Astrocyte (in vitro differentiated cells and primary cell): ENCODE data around the gene ST8SIA3. TPM values are rescaled to one million over a fixed set of nuclear protein-coding genes. Genes with fewer than 3 reads are reported as not detected.
"Not testable (repeated sequence)": the region's sequence is repeated elsewhere in the genome, so short reads cannot be mapped to it uniquely, and the experiment has no call there.

Experiments used
- DNase-seq: peaks from one replicate; pipeline ENCODE4 v3.0.0-alpha.2; 2010; ENCODE audit warnings: low read depth
- FAIRE-seq: peaks from 2 replicates; lab custom pipeline; 2011; peaks lifted over from hg19 to GRCh38; lab: Jason Lieb, UNC
- H2AFZ ChIP-seq: 2 replicates; pipeline ENCODE4 v1.6.0; 2012; ENCODE audit warnings: low read depth, low read length, inconsistent platforms
- H3K27ac ChIP-seq: 2 replicates; pipeline ENCODE4 v1.5.1; 2011; ENCODE audit warnings: low read depth, low read length, inconsistent platforms
- H3K27me3 ChIP-seq: 2 replicates; pipeline ENCODE4 v1.6.0; 2011; ENCODE audit warnings: low read length, inconsistent platforms; ENCODE audit not compliant: insufficient read depth
- H3K36me3 ChIP-seq: 2 replicates; pipeline ENCODE4 v1.5.1; 2011; ENCODE audit warnings: low read length, inconsistent platforms; ENCODE audit not compliant: insufficient read depth
- H3K4me1 ChIP-seq: 2 replicates; pipeline ENCODE4 v1.5.1; 2011; ENCODE audit warnings: low read length, inconsistent platforms; ENCODE audit not compliant: insufficient read depth
- H3K4me2 ChIP-seq: 2 replicates; pipeline ENCODE4 v1.6.0; 2012; ENCODE audit warnings: low read length, inconsistent platforms
- H3K4me3 ChIP-seq: 2 replicates; pipeline ENCODE4 v1.5.1; 2011; ENCODE audit warnings: low read depth, mild to moderate bottlenecking, low read length, inconsistent platforms; ENCODE audit not compliant: insufficient read depth
- H3K79me2 ChIP-seq: 2 replicates; pipeline ENCODE4 v1.6.0; 2012; ENCODE audit warnings: mild to moderate bottlenecking, low read length, inconsistent platforms; ENCODE audit not compliant: insufficient read depth
- H3K9ac ChIP-seq: 2 replicates; pipeline ENCODE4 v1.6.0; 2012; ENCODE audit warnings: mild to moderate bottlenecking, low read length, inconsistent platforms
- H3K9me3 ChIP-seq: 2 replicates; pipeline ENCODE4 v1.5.1; 2012; ENCODE audit warnings: low read depth, mild to moderate bottlenecking, low read length, inconsistent platforms; ENCODE audit not compliant: insufficient read depth
- H4K20me1 ChIP-seq: 2 replicates; pipeline ENCODE4 v1.6.0; 2012; ENCODE audit warnings: low read length, inconsistent platforms; ENCODE audit not compliant: insufficient read depth
- H3K27ac Mint-ChIP-seq: one replicate; pipeline ENCODE4 v1.8.0; 2021; ENCODE audit warnings: mild to moderate bottlenecking, mixed read lengths; ENCODE audit not compliant: unreplicated experiment
- H3K27me3 Mint-ChIP-seq: one replicate; pipeline ENCODE4 v1.8.0; 2021; ENCODE audit warnings: low read depth, mixed read lengths; ENCODE audit not compliant: unreplicated experiment
- H3K36me3 Mint-ChIP-seq: one replicate; pipeline ENCODE4 v1.8.0; 2021; ENCODE audit warnings: low read depth, mixed read lengths; ENCODE audit not compliant: unreplicated experiment
- H3K4me1 Mint-ChIP-seq: one replicate; pipeline ENCODE4 v1.8.0; 2021; ENCODE audit warnings: low read depth, mixed read lengths; ENCODE audit not compliant: unreplicated experiment
- H3K4me3 Mint-ChIP-seq: one replicate; pipeline ENCODE4 v1.8.0; 2021; ENCODE audit warnings: mild to moderate bottlenecking, moderate library complexity, mixed read lengths; ENCODE audit not compliant: unreplicated experiment
- H3K9me3 Mint-ChIP-seq: one replicate; pipeline ENCODE4 v1.8.0; 2021; ENCODE audit warnings: mild to moderate bottlenecking, mixed read lengths; ENCODE audit not compliant: unreplicated experiment
- CTCF ChIP-seq: IDR thresholded peaks from 2 replicates; pipeline ENCODE4 v1.5.1; 2011; ENCODE audit warnings: low read depth, mild to moderate bottlenecking, inconsistent platforms, low read length, moderate library complexity; ENCODE audit not compliant: insufficient read depth
- EZH2 ChIP-seq: IDR thresholded peaks from 2 replicates; pipeline ENCODE4 v1.6.1; 2012; ENCODE audit warnings: mild to moderate bottlenecking, low read length, inconsistent platforms; ENCODE audit not compliant: insufficient read depth
- total RNA-seq: library from RNA; stranded (reverse); gene quantifications from 2 replicates; pipeline ENCODE4 v1.2.1, GENCODE V29; 2021

Gene ST8SIA3
- total RNA-seq, 1 donor from 2014 or later: 0.30 TPM

- no peaks in the 10 kb centered on the region for H3K4me1 Mint-ChIP-seq
- FAIRE-seq (no peak), DNase-seq (no peak)
- Histone ChIP-seq H3K4me2 (no peak overlapping the region), H3K9me3 (no peaks in the 10 kb centered on the region), H3K4me3 (no peak overlapping the region), H3K27ac (no peak overlapping the region), H3K4me1 (no peaks in the 10 kb centered on the region), H4K20me1 (no peaks in the 10 kb centered on the region), H3K9ac (no peak overlapping the region), H2AFZ (no peak overlapping the region), H3K27me3 (no peaks in the 10 kb centered on the region), H3K79me2 (no peaks in the 10 kb centered on the region), H3K36me3 (no peaks in the 10 kb centered on the region)
- no peaks in the 10 kb centered on the region for H3K36me3 Mint-ChIP-seq
- peaks cover 12% of the 10 kb centered on the region for H3K27me3 Mint-ChIP-seq
- TF ChIP-seq CTCF: no peak
- no peaks in the 10 kb centered on the region for H3K9me3 Mint-ChIP-seq
- no peak overlapping the region for H3K27ac Mint-ChIP-seq
- H3K4me3 Mint-ChIP-seq: no peak overlapping the region
Observed at GRCh38 chr18:57376503-57376902, 24.1 kb downstream of the ST8SIA3 start.

GRCh38 chr18:57389271-57389670 is 36.9 kb downstream of the ST8SIA3 start:
- Histone ChIP-seq H3K27me3 (no peaks in the 10 kb centered on the region), H3K4me2 (no peak overlapping the region), H2AFZ (no peak overlapping the region), H3K79me2 (no peaks in the 10 kb centered on the region), H3K4me1 (no peaks in the 10 kb centered on the region), H3K9ac (no peak overlapping the region), H3K27ac (no peak overlapping the region), H3K9me3 (no peaks in the 10 kb centered on the region), H3K4me3 (no peak overlapping the region), H4K20me1 (no peaks in the 10 kb centered on the region), H3K36me3 (no peaks in the 10 kb centered on the region)
- no peak for DNase-seq
- H3K36me3 Mint-ChIP-seq: no peaks in the 10 kb centered on the region
- TF ChIP-seq EZH2: no peak
- TF ChIP-seq CTCF: no peak
- H3K4me3 Mint-ChIP-seq: no peak overlapping the region
- no peaks in the 10 kb centered on the region for H3K27me3 Mint-ChIP-seq
- H3K27ac Mint-ChIP-seq: no peak overlapping the region
- no peaks in the 10 kb centered on the region for H3K9me3 Mint-ChIP-seq
- H3K4me1 Mint-ChIP-seq: peaks cover 10% of the 10 kb centered on the region
- FAIRE-seq: no peak

GRCh38 chr18:57390044-57390443 is 37.7 kb downstream of the ST8SIA3 start:
- no peak overlapping the region for H3K4me2 ChIP-seq
- no peak for FAIRE-seq
- H3K27me3 ChIP-seq: no peaks in the 10 kb centered on the region
- H3K9ac ChIP-seq: no peak overlapping the region
- no peaks in the 10 kb centered on the region for H3K9me3 Mint-ChIP-seq
- no peaks in the 10 kb centered on the region for H4K20me1 ChIP-seq
- no peaks in the 10 kb centered on the region for H3K36me3 Mint-ChIP-seq
- DNase-seq: no peak
- H3K79me2 ChIP-seq: no peaks in the 10 kb centered on the region
- H3K27me3 Mint-ChIP-seq: no peaks in the 10 kb centered on the region
- H3K27ac ChIP-seq: no peak overlapping the region
- H3K9me3 ChIP-seq: no peaks in the 10 kb centered on the region
- no peak overlapping the region for H2AFZ ChIP-seq
- TF ChIP-seq CTCF (no peak), EZH2 (no peak)
- H3K4me3 ChIP-seq: no peak overlapping the region
- H3K27ac Mint-ChIP-seq: no peak overlapping the region
- H3K4me3 Mint-ChIP-seq: no peak overlapping the region
- peaks cover 10% of the 10 kb centered on the region for H3K4me1 Mint-ChIP-seq
- no peaks in the 10 kb centered on the region for H3K36me3 ChIP-seq
- H3K4me1 ChIP-seq: no peaks in the 10 kb centered on the region

- H3K9me3 ChIP-seq, H3K27me3 ChIP-seq, H3K9ac ChIP-seq, H3K4me3 Mint-ChIP-seq, H2AFZ ChIP-seq, DNase-seq, H3K4me3 ChIP-seq, H3K36me3 ChIP-seq, H3K27me3 Mint-ChIP-seq, H3K4me1 ChIP-seq, H3K79me2 ChIP-seq, H3K36me3 Mint-ChIP-seq, H4K20me1 ChIP-seq, H3K27ac Mint-ChIP-seq, H3K4me2 ChIP-seq, H3K9me3 Mint-ChIP-seq, H3K27ac ChIP-seq: not testable (repeated sequence)
- FAIRE-seq: peak; percentile 17
- peaks cover 11% of the 10 kb centered on the region for H3K4me1 Mint-ChIP-seq
Observed at GRCh38 chr18:57394749-57395148, 42.4 kb downstream of the ST8SIA3 start.
